GM23338 (cell line): Measurements from ENCODE around the gene OPN1SW. TPM values are rescaled to one million over a fixed set of nuclear protein-coding genes. Genes with fewer than 3 reads are reported as not detected.

ENCODE experiments used
- ATAC-seq: fragments of 200-7000 bp; cut with Tn5 transposase; 3 replicates; pipeline ENCODE4 v1.9.1; 2020
- DNase-seq: peaks from one replicate; pipeline ENCODE4 v3.0.0-alpha.2; 2015; ENCODE audit warnings: low spot score
- H2AFZ ChIP-seq: fragments of 200-600 bp; sonication (generic); 2 replicates; pipeline ENCODE4 v1.8.0; 2016; ENCODE audit warnings: antibody characterized with exemption, mild to moderate bottlenecking, moderate library complexity
- H3F3A ChIP-seq: fragments of 200-600 bp; sonication (generic); replicated peaks from 2 replicates; pipeline ENCODE4 v1.8.0; 2017; ENCODE audit warnings: antibody characterized with exemption, mixed run types, low read depth
- H3K27ac ChIP-seq: fragments of 200-600 bp; sonication (generic); 2 replicates; pipeline ENCODE4 v1.6.1; 2016; ENCODE audit warnings: low read depth
- H3K27me3 ChIP-seq: fragments of 200-600 bp; sonication (generic); 2 replicates; pipeline ENCODE4 v1.8.0; 2016; ENCODE audit warnings: mild to moderate bottlenecking, mixed run types, moderate library complexity; ENCODE audit not compliant: insufficient read depth
- H3K36me3 ChIP-seq: fragments of 200-600 bp; sonication (generic); 2 replicates; pipeline ENCODE4 v1.8.0; 2016; ENCODE audit warnings: mild to moderate bottlenecking; ENCODE audit not compliant: insufficient read depth
- H3K4me1 ChIP-seq: fragments of 200-600 bp; sonication (generic); 2 replicates; pipeline ENCODE4 v1.8.0; 2016; ENCODE audit warnings: mild to moderate bottlenecking, moderate library complexity; ENCODE audit not compliant: insufficient read depth
- H3K4me2 ChIP-seq: fragments of 200-600 bp; sonication (generic); 2 replicates; pipeline ENCODE4 v1.7.1; 2017; ENCODE audit warnings: mixed run types
- H3K4me3 ChIP-seq: fragments of 200-600 bp; sonication (generic); 2 replicates; pipeline ENCODE4 v1.6.1; 2016; ENCODE audit warnings: mixed run types
- H3K79me2 ChIP-seq: fragments of 200-600 bp; sonication (generic); replicated peaks from 2 replicates; pipeline ENCODE4 v1.8.0; 2017; ENCODE audit warnings: mild to moderate bottlenecking; ENCODE audit not compliant: insufficient read depth
- H3K9me2 ChIP-seq: fragments of 200-600 bp; sonication (generic); 2 replicates; pipeline ENCODE4 v1.8.0; 2017; ENCODE audit not compliant: insufficient read depth
- H4K20me1 ChIP-seq: fragments of 200-600 bp; sonication (generic); replicated peaks from 2 replicates; pipeline ENCODE4 v1.8.0; 2017; ENCODE audit warnings: mild to moderate bottlenecking; ENCODE audit not compliant: insufficient read depth
- H3K27ac Mint-ChIP-seq: 2 replicates; pipeline ENCODE4 v1.8.0; 2020; ENCODE audit warnings: inconsistent platforms, mild to moderate bottlenecking, moderate library complexity, mixed read lengths
- H3K27me3 Mint-ChIP-seq: 3 replicates; pipeline ENCODE4 v1.8.0; 2022; ENCODE audit warnings: low read depth, mild to moderate bottlenecking, moderate library complexity, mixed read lengths, inconsistent platforms; ENCODE audit not compliant: insufficient read depth, poor library complexity
- H3K36me3 Mint-ChIP-seq: 3 replicates; pipeline ENCODE4 v1.8.0; 2021; ENCODE audit warnings: low read depth, mild to moderate bottlenecking, inconsistent platforms, moderate library complexity, mixed read lengths
- H3K4me1 Mint-ChIP-seq: 3 replicates; pipeline ENCODE4 v1.8.0; 2020; ENCODE audit warnings: mild to moderate bottlenecking, inconsistent platforms, mixed read lengths
- H3K4me3 Mint-ChIP-seq: 3 replicates; pipeline ENCODE4 v1.8.0; 2021; ENCODE audit warnings: moderate library complexity, mild to moderate bottlenecking, inconsistent platforms, mixed read lengths
- H3K9me3 Mint-ChIP-seq: 3 replicates; pipeline ENCODE4 v1.8.0; 2020; ENCODE audit warnings: moderate library complexity, mild to moderate bottlenecking, inconsistent platforms, mixed read lengths
- EZH2 ChIP-seq: fragments of 200-600 bp; sonication (generic); IDR thresholded peaks from one replicate; pipeline ENCODE4 v1.8.0; 2017; ENCODE audit warnings: antibody characterized with exemption, mild to moderate bottlenecking, low read depth; ENCODE audit not compliant: unreplicated experiment
- JUNB ChIP-seq: IDR thresholded peaks from one replicate; pipeline ENCODE4 v1.6.1; 2016; ENCODE audit warnings: antibody characterized with exemption; ENCODE audit not compliant: unreplicated experiment
- STAT1 ChIP-seq: IDR thresholded peaks from one replicate; pipeline ENCODE4 v1.6.1; 2016; ENCODE audit warnings: antibody characterized with exemption; ENCODE audit not compliant: unreplicated experiment
- ZNF462 ChIP-seq: fragments of 250-450 bp; sonication (Bioruptor Pico); IDR thresholded peaks from 2 replicates; pipeline ENCODE4 v1.5.0; 2020; ENCODE audit warnings: mild to moderate bottlenecking, moderate library complexity
- polyA plus RNA-seq: library from polyadenylated mRNA; unstranded; fragments of >200 nt; fragmentation: Nextera tagmentation; extraction: Ambion mirVana; gene quantifications from 2 replicates; pipeline ENCODE4 v1.2.1, GENCODE V29; 2016
- total RNA-seq: library from RNA; depleted of rRNA; stranded (reverse); fragments of >200 nt; shearing (Covaris generic); gene quantifications from 2 replicates; pipeline ENCODE4 v1.2.3, GENCODE V29; 2014
- TF ChIP-seq, protein P1 (sequence below), 2 experiments: fragments of 200-600 bp in 1 of 2; sonication (generic) in 1 of 2; conservative IDR thresholded peaks; 2 replicates each; pipeline versions ENCODE4 v1.5.1 to v1.6.1; 2016 to 2017; ENCODE audit warnings: antibody characterized with exemption in 2 of 2, low read depth in 2 of 2, mild to moderate bottlenecking in 2 of 2, moderate library complexity in 1 of 2

The OPN1SW gene
- total and polyA plus RNA-seq, 2 experiments from 2014 or later, result 0.50 TPM; not detected in 1

- Mint-ChIP-seq H3K9me3 (no peaks in the 10 kb centered on the region), H3K27ac (no peak overlapping the region), H3K4me3 (no peak overlapping the region), H3K36me3 (peaks cover 39% of the 10 kb centered on the region), H3K4me1 (peaks cover 2% of the 10 kb centered on the region; the same call in 2 of the 3 replicates), H3K27me3 (no peaks in the 10 kb centered on the region)
- no peak overlapping the region for H3K27ac ChIP-seq
- H3K4me2 ChIP-seq, result no peak overlapping the region
- H3K9me2 ChIP-seq, result no peaks in the 10 kb centered on the region
- DNase-seq (no peak), ATAC-seq (no peak)
- 0 out of 2 replicates have a peak, but pooled peaks cover 3% of the 10 kb centered on the region for H4K20me1 ChIP-seq
- H3K4me3 ChIP-seq, result no peak overlapping the region
- peaks cover 10% of the 10 kb centered on the region; the same call in 1 of the 2 replicates for H3K4me1 ChIP-seq
- peaks cover 18% of the 10 kb centered on the region; the same call in 1 of the 2 replicates for H3K36me3 ChIP-seq
- TF ChIP-seq EZH2, result no peak
- no peak for TF ChIP-seq ZNF462 (CRISPR knock-in tag)
- TF ChIP-seq, protein P1, sequence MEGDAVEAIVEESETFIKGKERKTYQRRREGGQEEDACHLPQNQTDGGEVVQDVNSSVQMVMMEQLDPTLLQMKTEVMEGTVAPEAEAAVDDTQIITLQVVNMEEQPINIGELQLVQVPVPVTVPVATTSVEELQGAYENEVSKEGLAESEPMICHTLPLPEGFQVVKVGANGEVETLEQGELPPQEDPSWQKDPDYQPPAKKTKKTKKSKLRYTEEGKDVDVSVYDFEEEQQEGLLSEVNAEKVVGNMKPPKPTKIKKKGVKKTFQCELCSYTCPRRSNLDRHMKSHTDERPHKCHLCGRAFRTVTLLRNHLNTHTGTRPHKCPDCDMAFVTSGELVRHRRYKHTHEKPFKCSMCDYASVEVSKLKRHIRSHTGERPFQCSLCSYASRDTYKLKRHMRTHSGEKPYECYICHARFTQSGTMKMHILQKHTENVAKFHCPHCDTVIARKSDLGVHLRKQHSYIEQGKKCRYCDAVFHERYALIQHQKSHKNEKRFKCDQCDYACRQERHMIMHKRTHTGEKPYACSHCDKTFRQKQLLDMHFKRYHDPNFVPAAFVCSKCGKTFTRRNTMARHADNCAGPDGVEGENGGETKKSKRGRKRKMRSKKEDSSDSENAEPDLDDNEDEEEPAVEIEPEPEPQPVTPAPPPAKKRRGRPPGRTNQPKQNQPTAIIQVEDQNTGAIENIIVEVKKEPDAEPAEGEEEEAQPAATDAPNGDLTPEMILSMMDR (conservative IDR thresholded peaks at IDR 0.05; ENCODE audit: low read depth in 2 of 2), result no peak
- TF ChIP-seq STAT1, result no peak
- no peak for TF ChIP-seq JUNB
- H3K79me2 ChIP-seq, result no peaks in the 10 kb centered on the region
- H2AFZ ChIP-seq, result no peak overlapping the region
- H3F3A ChIP-seq, result no peaks in the 10 kb centered on the region
- H3K27me3 ChIP-seq, result no peaks in the 10 kb centered on the region
These were observed 34.9 kb upstream of the OPN1SW start for GRCh38 chr7:128810473-128810872.
